Skeletal muscle cell (primary cell): ENCODE data around the gene CDK5RAP2.

Experiments used
- DNase-seq: peaks from one replicate; pipeline ENCODE4 v3.0.0-alpha.2; 2010; ENCODE audit warnings: low read depth
- H3K4me3 ChIP-seq: 2 replicates; pipeline ENCODE4 v1.5.1; 2011; ENCODE audit warnings: low read depth, mild to moderate bottlenecking, control low read depth, low read length, moderate library complexity

CDK5RAP2 gene

DNA sequence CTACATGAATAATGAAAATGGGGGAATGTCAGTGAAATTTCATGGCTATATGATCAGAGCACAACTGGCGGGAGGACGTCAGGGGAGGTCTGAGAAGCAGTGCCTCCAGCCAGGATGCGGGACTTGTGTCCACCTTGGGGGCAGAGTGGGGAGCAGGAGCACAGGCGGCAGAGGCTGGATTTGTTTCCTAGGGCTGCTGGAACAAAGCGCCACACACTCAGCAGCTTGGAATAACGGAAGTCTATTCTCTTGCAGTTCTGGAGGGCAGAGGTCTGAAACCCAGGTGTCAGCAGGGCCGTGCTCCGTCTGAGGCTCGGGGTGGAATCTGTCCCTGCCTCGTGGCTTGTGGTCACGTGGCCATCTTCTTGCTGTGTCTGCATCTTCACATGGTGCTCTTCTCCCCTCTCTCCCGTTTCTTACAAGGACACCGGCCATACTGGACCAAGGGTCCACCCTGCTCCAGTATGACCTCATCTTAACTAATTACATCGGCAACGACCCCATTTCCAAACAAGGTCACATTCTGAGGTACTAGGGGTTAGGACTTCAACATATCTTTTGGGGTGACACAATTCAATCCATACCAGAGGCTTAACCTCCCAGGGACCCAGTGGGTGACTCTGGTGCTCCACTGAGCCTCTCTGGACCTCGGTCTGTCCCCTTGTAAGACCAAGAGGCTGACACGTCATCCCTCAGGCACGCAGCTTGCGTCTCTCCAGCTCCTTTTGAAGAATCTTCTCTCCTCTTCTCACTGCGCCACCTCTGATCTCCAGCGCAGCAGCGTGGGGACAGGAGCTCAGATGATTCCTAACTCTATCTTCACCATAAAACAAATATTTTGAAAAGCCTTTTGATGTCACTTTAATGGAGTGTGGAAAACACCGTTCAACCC is 202.5 kb downstream of the CDK5RAP2 start:
- no peak for DNase-seq

DNA sequence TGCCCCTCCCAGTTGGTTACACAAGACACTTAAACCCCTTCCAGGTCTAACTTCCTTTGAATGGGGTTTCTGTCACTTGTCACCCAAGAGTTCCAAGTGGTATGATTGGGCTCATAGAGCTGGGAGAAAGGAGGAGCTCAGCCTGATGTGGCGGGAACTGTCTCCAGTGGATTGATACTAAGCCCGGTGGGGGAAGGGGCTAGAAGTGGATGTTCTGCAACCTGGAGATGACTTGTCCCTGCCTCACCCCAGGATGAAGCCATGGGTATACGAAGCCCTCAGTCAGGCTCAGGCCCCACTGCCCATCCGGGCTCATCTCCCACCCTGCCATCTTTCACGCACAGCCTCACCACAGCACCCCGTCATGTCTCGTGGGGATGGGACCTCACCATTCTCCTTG is 203.9 kb downstream of the CDK5RAP2 start:
- no peak for DNase-seq
- H3K4me3 ChIP-seq: no peak overlapping the region

More for the DNA sequence above, 202.5 kb downstream of the CDK5RAP2 start:
- H3K4me3 ChIP-seq: no peak overlapping the region

DNA sequence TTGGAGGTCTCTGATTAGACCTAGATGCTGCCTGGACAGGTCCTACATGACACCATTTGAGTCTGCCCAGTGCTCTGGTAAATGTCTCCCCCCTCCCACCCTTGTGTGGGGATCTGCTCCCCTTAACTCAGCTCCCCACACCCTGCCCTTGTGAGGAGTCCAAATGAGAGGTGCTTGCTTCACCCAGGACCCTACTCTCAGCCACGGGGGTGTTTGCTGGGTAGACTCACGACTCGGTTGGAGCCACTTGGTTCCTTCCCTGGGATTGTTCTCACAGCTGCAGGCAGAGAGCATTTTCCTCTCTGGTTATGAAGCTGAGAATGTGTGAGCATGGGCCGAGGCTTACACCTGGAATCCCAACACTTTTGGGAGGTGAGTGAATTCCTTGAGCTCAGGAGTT is 204.7 kb downstream of the CDK5RAP2 start:
- no peak overlapping the region for H3K4me3 ChIP-seq
- no peak for DNase-seq

DNA sequence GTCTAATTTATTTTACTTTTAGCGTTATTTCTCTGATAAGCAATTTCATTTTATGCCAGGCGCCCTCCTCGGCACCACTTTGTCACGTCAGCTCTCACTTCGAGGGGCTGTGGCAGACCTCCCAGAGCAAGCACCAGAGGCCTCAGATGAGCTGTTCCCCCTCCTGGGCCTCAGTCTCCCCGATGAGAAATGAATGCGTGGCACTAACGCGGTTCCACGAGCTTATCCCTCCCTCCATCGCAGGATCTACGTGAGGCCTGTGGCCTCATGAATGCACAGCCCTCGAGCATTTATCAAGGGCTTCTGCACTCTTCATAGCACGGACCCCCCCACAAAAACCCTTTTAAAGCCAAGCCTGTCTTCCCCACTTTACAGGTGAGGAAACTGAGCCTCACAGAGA is 205.2 kb downstream of the CDK5RAP2 start:
- no peak for DNase-seq
- H3K4me3 ChIP-seq: no peak overlapping the region

DNA sequence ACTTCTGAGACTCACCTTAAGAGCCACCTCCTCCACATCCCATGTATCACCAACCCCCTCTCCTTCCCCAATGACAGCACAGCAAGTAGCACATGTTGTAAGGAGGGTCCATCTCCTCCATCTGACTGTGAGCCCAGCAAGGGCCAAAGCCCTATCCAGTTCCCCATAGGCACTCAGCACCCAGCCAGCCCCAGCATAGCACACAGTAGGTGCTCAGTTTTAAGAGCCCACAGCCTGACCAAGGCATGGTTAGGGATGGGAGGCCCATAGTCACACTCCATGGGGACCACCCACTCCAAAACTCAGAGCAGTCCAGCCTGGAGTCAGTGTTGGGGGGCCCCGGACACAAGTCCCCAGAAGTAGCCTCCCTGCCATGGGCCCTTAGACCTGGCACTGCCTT is 205.7 kb downstream of the CDK5RAP2 start:
- no peak for DNase-seq

DNA sequence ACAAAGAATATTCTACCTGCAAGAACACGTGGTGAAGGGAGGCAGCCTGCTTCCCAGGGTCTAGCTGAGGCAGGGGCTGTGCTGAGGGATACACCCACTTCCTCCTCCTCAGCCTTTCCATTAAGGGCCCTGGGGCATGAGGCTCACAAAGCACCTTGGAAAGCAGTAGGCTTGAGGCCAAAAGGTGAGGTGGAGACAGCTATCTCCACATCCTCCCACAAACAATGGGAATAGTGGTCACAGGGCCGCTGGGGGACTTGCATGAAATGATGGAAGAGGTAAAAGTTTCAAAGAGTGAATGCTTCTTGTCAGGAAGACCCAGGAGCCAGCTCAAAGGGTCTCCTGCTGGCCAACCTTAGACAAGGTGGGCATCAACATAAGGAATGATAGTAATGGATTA is 207.9 kb downstream of the CDK5RAP2 start:
- DNase-seq: no peak
- no peak overlapping the region for H3K4me3 ChIP-seq

More for the DNA sequence above, 205.7 kb downstream of the CDK5RAP2 start:
- H3K4me3 ChIP-seq: no peak overlapping the region

DNA sequence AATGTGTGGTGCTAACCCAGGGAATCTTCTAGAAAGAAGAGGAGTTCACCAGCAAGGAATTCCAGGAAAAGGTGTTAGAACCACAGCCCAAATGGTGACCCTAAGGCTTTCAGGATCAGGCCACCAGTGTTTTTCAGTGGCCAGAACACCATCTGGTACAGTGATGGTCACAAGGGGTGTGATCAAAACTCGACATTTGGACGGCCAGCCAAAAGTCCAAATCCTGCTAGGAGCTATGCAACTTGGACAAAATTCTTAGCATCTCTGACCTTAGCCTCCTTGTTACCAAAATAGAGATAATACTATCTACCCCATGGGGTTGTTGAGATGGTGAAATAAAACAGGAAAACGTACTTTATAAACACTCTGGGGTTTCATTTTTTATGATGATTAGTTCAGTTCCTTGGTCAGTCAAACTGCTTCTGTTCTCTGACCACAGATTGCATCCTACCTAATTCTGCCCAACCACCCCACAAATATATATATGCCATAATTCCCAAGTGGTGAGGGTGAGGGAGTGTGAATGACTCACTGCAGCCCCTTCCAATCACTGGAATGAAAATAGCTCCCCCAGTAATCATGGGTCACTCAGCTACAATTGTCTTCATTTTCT is 210.3 kb downstream of the CDK5RAP2 start:
- H3K4me3 ChIP-seq: no peak overlapping the region
- peak; percentile 66 for DNase-seq

DNA sequence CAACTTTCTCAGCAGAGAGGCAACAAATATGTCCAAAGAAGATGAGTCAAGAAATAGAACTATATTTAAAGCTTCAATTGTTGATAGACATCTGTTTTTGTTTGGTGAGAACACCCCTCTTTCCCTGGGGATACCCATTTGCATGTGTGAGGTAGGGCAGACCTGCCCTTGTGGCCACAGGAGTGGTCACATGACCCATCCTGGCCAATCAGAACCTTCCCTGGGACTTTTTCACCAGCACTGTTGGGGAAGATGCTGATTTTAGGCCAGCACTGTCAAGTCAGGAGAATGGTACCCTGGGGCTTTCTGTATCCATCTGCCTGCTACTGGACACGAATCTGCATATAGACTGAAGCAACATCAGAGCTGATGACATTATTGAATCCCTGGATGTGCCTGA is 211.2 kb downstream of the CDK5RAP2 start:
- no peak overlapping the region for H3K4me3 ChIP-seq
- DNase-seq: no peak

DNA sequence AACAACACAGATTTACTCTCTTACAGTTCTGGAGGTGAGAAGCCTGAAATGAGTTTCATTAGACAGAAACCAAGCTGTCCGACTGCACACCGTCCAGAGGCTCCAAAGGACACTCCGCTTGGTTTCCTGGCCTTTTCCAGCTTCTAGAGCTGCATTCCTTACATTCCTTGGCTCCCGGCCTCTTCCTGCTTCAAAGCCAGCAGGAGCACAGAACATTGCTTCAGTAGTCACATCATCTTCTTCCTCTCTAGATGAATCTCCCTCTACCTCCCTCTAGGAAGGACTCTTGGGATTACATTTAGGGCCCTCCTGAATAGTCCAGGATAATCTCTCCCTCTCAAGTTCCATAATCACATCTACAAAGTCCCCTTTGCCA is 213.3 kb downstream of the CDK5RAP2 start:
- DNase-seq: peak; percentile 59
- no peak overlapping the region for H3K4me3 ChIP-seq

DNA sequence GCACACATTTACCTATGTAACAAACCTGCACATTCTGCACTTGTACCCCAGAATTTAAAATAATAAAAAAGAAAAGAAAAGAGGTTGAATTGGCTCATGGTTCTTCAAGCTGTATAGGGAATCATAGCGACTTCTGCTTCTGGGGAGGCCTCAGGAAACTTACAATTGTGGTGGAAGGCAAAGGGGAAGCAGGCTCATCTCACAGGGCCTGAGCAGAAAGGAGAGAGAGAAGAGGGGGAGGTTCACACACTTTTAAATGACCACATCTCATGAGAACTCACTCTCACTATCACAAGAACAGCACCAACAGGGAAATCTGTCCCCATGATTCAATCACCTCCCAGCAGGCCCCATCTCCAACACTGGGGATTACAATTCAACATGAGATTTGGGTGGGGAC is 214.6 kb downstream of the CDK5RAP2 start:
- DNase-seq: no peak
- H3K4me3 ChIP-seq: no peak overlapping the region

DNA sequence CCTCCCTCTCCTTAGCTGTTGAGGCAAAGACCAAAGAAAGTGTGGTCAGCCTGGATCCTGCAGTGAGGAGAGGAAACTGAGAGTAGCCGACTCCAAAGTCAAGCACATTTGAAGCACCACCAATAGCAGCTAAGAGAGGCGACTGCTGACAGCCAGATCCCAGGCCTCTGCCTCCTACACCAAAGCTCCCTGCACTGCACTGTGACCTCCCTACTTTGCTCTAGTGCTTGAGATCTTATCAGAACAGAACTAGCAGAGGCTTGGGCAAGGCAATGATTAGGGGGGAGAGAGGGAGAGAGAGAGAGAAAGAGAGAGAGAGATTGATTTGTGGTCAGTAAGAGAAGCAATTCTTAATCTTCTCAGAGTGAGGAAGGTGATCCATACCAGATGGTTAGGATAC is 216.3 kb downstream of the CDK5RAP2 start:
- no peak for DNase-seq
- no peak overlapping the region for H3K4me3 ChIP-seq

DNA sequence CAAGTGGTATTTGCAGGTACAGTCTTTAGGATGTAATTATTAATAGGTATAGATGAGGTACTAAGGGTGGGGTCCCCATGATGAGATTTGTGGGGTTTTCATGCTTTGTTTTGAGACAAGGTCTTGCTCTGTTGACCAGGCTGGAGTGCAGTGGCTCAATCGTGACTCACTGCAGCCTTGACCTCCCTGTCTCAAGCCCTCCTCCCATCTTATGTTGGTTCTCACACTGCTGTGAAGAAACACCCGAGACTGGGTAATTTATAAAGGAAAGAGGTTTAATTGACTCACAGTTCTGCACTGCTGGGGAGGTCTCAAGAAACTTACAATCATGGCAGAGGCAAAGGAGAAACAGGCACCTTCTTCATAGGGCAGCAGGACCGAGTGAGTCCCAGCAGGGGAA is 217.5 kb downstream of the CDK5RAP2 start:
- DNase-seq: no peak
- H3K4me3 ChIP-seq: no peak overlapping the region

DNA sequence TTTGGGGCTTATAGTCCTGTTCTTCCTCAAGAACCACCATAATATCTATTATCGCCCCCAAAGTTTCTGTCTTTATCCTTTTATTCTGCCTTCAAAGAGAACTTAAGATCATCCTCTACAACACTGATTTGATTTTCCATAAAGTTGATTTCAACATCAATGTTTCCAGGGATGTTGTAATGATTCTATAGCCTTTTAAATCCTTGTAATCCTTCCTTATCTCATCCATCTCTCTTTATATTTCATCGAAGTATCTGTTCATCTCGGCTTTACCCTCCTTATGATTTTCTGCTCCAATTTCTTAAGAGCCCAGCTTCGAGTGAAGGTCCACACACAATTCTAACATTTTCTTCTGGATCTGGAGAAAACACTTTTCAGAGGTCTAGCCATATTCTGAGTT is 218.4 kb downstream of the CDK5RAP2 start:
- DNase-seq: no peak
- no peak overlapping the region for H3K4me3 ChIP-seq

DNA sequence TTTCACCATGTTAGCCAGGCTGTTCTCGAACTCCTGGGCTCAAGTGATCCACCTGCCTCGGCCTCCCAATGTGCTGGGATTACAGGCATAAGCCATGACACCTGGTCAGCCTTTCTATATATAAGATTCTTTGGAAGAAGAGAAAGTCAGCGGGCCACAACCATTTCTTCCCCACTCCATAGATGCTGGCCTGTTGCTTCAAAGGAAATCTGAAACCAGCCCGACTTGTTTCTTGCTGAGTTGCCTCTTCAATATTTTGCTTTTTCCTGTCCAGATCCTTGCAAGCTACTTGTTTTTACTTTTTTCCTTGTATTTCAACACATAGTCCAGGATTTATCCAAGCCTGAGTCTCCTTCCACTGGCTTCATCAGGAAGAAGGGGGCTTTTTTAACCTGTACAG is 219.5 kb downstream of the CDK5RAP2 start:
- no peak for DNase-seq
- H3K4me3 ChIP-seq: no peak overlapping the region

DNA sequence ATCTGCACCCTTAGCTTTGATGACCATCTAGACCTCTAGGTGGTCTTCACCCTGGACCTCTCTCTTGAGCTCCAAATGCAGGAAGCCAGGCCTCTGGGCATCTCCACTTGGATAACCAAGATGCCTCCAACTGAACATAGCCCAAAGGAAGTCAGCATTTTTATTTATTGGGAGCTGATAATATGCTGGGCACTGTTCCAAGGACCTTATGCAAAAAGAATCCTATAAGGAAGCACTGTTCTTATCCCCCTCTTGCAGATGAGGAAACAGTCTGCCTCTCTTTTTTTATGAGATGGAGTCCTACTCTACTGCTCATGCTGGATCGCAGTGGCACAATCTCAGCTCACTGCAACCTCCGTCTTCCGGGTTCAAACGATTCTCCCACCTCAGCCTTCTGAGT is 219.9 kb downstream of the CDK5RAP2 start:
- DNase-seq: peak; percentile 68
- H3K4me3 ChIP-seq: no peak overlapping the region

DNA sequence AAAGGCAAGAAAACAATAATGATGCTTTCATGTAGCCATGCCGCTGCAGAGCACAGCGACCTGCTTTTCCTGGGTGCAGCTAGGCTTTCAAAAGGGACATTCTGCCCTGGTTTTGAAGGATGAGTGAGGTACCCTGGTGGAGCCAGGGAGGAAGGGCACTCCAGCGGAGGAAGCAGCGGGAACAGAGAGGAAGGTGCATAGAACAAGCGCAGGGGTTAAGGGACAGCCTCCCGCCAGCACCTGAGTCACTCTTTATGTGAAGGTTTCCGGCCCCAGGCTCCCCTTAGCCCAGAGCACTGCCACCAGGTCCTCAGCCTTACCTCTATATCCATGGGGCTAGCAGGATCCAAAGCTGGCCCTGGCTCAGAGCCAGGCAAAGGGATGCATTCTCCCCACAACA is 221.1 kb downstream of the CDK5RAP2 start:
- DNase-seq: no peak
- H3K4me3 ChIP-seq: no peak overlapping the region

DNA sequence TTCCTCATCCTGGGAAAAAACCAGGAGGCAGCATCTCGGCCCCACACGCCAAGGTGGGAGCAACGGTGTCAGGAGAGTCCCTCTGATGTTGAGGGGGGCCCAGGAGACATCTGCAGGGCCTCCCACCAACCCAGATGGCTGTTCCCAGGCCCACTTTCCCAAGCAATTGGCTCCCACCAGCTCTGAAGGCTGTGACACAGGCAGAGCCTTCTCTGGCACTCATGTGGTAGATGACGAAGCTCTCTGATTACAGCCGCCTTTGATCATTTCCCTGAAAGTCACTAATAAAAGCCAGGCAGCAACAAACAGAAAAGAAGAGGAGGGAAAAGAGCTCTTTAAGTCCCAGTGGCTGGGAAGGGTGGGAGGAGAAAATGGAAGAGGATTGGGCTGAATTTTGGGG is 226.5 kb downstream of the CDK5RAP2 start:
- no peak for DNase-seq
- H3K4me3 ChIP-seq: no peak overlapping the region

DNA sequence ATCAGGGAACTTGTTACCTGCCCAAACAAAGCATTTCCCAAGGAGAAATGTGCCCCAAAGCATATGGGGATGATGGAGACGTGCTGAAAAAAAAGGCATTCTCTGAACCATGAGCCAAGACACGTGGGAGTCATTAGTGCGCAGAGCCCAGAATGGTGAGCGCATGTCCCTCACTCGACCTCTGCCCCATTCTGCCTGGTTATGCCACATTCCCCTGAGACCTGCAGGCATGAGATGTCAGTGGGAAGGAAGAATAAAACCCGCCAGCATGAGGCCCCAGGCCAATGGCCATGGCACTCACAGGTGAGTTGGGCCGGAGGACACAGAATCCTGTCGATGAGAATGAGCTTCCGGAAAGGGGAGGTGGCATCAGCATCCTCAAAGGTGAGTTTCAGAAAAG is 228.9 kb downstream of the CDK5RAP2 start:
- no peak overlapping the region for H3K4me3 ChIP-seq
- no peak for DNase-seq

DNA sequence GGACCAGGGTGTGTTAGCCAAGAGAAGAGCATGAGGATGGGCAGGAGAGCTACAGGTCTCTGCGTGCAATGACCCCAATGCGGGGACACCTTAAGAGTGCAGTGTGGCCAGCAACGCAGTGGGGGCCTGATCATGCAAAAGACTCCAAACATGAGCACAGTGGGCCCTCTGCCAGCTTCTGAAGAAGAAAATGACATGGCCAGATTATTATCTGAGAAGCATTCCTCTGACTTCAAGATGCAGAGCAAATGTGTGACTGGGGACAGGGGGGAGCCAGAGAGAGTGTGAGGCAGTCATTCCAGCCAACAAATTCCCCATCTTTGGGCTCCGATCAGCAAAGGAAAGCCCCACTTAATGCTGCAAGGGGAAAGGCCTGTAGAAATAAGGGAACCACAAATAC is 229.4 kb downstream of the CDK5RAP2 start:
- DNase-seq: no peak
- H3K4me3 ChIP-seq: no peak overlapping the region

DNA sequence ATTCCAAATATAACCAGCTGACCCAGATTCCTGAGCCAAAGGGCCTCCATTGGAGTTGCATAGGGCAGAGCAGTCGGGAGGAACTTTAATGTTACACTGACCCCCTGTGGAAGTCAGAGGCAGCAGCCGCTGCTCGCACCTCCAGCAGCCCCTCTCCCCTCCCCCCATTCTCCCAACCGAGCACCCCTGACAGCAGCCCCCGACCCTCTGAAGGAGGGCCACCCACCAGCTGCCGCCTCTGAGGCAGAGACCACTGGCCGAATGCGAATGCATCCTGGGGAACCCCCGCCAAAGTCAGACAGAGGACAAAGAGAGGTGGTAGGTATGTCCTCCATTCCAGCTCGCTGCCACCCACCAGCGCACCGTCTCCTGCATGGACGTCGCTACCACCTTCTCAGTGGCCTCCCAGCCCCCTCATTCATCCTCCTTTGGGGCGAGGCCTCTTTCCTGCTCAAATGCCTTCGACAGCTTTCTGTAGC is 231.0 kb downstream of the CDK5RAP2 start:
- DNase-seq: no peak
- no peak overlapping the region for H3K4me3 ChIP-seq

DNA sequence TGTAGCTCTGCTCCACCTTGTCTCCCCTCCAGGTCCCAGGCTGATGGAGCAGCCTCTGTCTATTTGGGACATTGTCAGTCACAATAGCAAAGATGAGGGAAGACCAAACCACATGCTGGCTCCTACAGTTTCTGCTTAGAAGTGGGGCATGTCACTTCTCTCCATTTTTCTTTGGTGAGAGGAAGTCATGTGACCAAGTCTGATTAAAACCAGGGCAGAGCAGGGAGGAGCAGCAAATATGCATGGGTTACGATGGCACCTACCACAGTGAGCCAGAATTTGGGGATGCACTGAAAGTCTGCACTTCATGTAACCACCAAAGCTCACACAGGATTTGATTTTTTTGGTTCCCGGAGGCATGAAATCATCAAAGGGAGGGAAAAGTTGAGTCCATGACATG is 234.6 kb downstream of the CDK5RAP2 start:
- H3K4me3 ChIP-seq: no peak overlapping the region
- no peak for DNase-seq
